MG63 (cell line): ENCODE results near the gene NQO1. TPM values are rescaled to one million over a fixed set of nuclear protein-coding genes. Genes with fewer than 3 reads are reported as not detected.
"Not testable (repeated sequence)": the region's sequence is repeated elsewhere in the genome, so short reads cannot be mapped to it uniquely, and the experiment has no call there.

ENCODE experiments used
- DNase-seq: peaks from one replicate; pipeline ENCODE4 v3.0.0-alpha.2; 2020
- H3K27me3 ChIP-seq: fragments of 250-450 bp; sonication (Bioruptor Pico); 2 replicates; pipeline ENCODE4 v1.5.1; 2020; ENCODE audit warnings: mild to moderate bottlenecking, moderate library complexity
- H3K36me3 ChIP-seq: fragments of 250-450 bp; sonication (Bioruptor Pico); 2 replicates; pipeline ENCODE4 v1.5.1; 2020; ENCODE audit warnings: mild to moderate bottlenecking, moderate library complexity
- H3K4me3 ChIP-seq: fragments of 250-450 bp; sonication (Bioruptor Pico); 2 replicates; pipeline ENCODE4 v1.5.1; 2020; ENCODE audit warnings: mild to moderate bottlenecking, moderate library complexity
- H3K9me3 ChIP-seq: fragments of 250-450 bp; sonication (Bioruptor Pico); 2 replicates; pipeline ENCODE4 v1.5.1; 2020; ENCODE audit warnings: mild to moderate bottlenecking, moderate library complexity
- total RNA-seq: library from RNA; depleted of rRNA; stranded (reverse); fragments of >200 nt; shearing (Covaris generic); gene quantifications from 2 replicates; pipeline ENCODE4 v1.2.3, GENCODE V29; 2014; ENCODE audit warnings: low replicate concordance

The NQO1 gene
- total RNA-seq, 1 experiment from 2014 or later, result 197 TPM

GRCh38 chr16:69747115-69747514 lies 20.8 kb upstream of the NQO1 start:
- Histone ChIP-seq H3K9me3 (no peaks in the 10 kb centered on the region), H3K27me3 (no peaks in the 10 kb centered on the region), H3K36me3 (peaks cover 50% of the 10 kb centered on the region), H3K4me3 (no peak overlapping the region)
- no peak for DNase-seq

GRCh38 chr16:69745959-69746358 lies 19.6 kb upstream of the NQO1 start:
- no peaks in the 10 kb centered on the region for H3K9me3 ChIP-seq
- no peaks in the 10 kb centered on the region for H3K27me3 ChIP-seq
- H3K4me3 ChIP-seq, result no peak overlapping the region
- no peak for DNase-seq
- H3K36me3 ChIP-seq, result peaks cover 50% of the 10 kb centered on the region

- Histone ChIP-seq H3K9me3 (no peaks in the 10 kb centered on the region), H3K4me3 (no peak overlapping the region), H3K27me3 (no peaks in the 10 kb centered on the region), H3K36me3 (peaks cover 46% of the 10 kb centered on the region)
- DNase-seq, result no peak
Measured at GRCh38 chr16:69745232-69745612, 18.9 kb upstream of the NQO1 start.

- Histone ChIP-seq H3K4me3 (no peak overlapping the region), H3K9me3 (no peaks in the 10 kb centered on the region), H3K36me3 (peaks cover 44% of the 10 kb centered on the region), H3K27me3 (no peaks in the 10 kb centered on the region)
- DNase-seq, result no peak
Measured at GRCh38 chr16:69744363-69745231, 18.2 kb upstream of the NQO1 start.

- Histone ChIP-seq H3K4me3 (no peak overlapping the region), H3K27me3 (no peaks in the 10 kb centered on the region), H3K9me3 (no peaks in the 10 kb centered on the region), H3K36me3 (peaks cover 30% of the 10 kb centered on the region)
- no peak for DNase-seq
Measured at GRCh38 chr16:69741951-69742904, 15.9 kb upstream of the NQO1 start.

GRCh38 chr16:69741519-69741918 lies 15.2 kb upstream of the NQO1 start:
- DNase-seq, result no peak
- H3K36me3 ChIP-seq, result peaks cover 27% of the 10 kb centered on the region
- H3K27me3 ChIP-seq, result no peaks in the 10 kb centered on the region
- H3K9me3 ChIP-seq, result no peaks in the 10 kb centered on the region
- H3K4me3 ChIP-seq, result no peak overlapping the region

- Histone ChIP-seq H3K27me3 (no peaks in the 10 kb centered on the region), H3K36me3 (no peaks in the 10 kb centered on the region), H3K4me3 (no peak overlapping the region), H3K9me3 (no peaks in the 10 kb centered on the region)
- no peak for DNase-seq
Measured at GRCh38 chr16:69732101-69732500, 5.7 kb upstream of the NQO1 start.

- not testable (repeated sequence) for H3K9me3 ChIP-seq, H3K36me3 ChIP-seq, H3K27me3 ChIP-seq, DNase-seq, H3K4me3 ChIP-seq
Measured at GRCh38 chr16:69731280-69731679, 4.9 kb upstream of the NQO1 start.

GRCh38 chr16:69729030-69729429 lies 2.7 kb upstream of the NQO1 start:
- not testable (repeated sequence) for H3K9me3 ChIP-seq, H3K36me3 ChIP-seq, H3K4me3 ChIP-seq, DNase-seq, H3K27me3 ChIP-seq

GRCh38 chr16:69727916-69728270 lies 1.5 kb upstream of the NQO1 start:
- Histone ChIP-seq H3K4me3 (no peak overlapping the region; the same call in 1 of the 2 replicates), H3K36me3 (no peaks in the 10 kb centered on the region; the same call in 1 of the 2 replicates), H3K27me3 (no peaks in the 10 kb centered on the region), H3K9me3 (no peaks in the 10 kb centered on the region)
- no peak for DNase-seq

DNA sequence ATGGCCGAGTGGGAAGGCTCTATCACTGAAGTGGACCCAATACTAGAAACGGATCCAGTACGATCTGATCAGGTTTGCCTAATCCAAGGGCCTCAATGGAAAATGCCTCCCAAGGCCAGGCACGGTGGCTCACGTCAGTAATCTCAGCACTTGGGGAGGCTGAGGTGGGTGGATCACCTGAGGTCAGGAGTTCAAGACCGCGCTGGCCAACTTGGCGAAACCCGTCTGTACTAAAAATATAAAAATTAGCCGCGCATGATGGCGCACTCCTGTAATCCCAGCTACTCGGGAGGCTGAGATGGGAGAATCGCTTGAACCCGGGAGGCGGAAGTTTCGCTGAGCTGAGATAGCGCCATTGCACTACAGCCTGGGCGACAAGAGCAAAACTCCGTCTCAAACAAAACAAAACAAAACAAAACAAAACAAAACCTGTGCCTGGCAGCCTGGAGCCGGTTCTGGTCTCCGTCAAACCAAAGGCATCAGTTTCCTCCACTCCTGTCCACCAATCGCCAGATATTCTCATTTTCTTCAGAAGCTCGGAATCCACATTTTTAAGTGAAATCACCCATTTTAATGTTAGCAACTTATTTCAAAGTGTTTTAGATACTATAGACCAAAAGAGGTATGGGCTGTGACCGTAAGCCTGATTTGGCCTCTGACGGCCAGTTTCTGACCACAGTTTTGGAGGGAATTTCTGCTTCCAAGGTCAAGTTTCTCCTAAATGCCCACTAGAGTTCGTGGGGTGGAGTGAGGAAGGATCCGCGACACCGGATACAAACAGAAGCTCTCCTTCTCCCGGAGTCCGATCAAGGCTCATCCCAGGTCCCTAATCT lies 664 bp downstream of the NQO1 start:
- Histone ChIP-seq H3K36me3 (no peaks in the 10 kb centered on the region; the same call in 1 of the 2 replicates), H3K27me3 (no peaks in the 10 kb centered on the region), H3K4me3 (peak overlapping the region; percentile 63), H3K9me3 (no peaks in the 10 kb centered on the region)
- DNase-seq, result no peak

- Histone ChIP-seq H3K36me3 (no peaks in the 10 kb centered on the region; the same call in 1 of the 2 replicates), H3K4me3 (peak overlapping the region; percentile 63), H3K9me3 (no peaks in the 10 kb centered on the region), H3K27me3 (no peaks in the 10 kb centered on the region)
- no peak for DNase-seq
Measured at GRCh38 chr16:69724981-69725479, 1.3 kb downstream of the NQO1 start.

DNA sequence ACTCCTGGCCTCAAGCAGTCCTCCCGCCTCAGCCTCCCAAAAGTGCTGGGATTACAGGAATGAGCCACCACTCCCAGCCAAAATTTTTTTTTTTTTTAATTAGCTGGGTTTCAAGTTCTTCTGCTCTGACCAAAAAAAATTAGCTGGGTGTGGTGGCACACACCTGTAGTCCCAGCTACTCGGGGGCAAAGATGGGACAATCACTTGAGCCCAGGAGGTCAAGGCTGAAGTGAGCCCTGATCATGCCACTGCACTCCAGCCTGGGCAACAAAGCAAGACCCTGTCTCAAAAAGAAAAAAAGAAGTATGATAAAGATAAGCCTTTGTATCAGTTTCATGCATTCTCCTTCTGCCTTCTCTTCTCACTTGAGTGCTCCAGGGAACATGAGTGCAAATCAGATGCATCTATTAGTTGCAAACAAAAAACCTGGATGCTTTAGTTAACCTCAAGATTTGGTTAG lies 1.9 kb downstream of the NQO1 start:
- Histone ChIP-seq H3K9me3 (no peaks in the 10 kb centered on the region), H3K36me3 (no peaks in the 10 kb centered on the region; the same call in 1 of the 2 replicates), H3K4me3 (peak overlapping the region; percentile 63), H3K27me3 (no peaks in the 10 kb centered on the region)
- no peak for DNase-seq

DNA sequence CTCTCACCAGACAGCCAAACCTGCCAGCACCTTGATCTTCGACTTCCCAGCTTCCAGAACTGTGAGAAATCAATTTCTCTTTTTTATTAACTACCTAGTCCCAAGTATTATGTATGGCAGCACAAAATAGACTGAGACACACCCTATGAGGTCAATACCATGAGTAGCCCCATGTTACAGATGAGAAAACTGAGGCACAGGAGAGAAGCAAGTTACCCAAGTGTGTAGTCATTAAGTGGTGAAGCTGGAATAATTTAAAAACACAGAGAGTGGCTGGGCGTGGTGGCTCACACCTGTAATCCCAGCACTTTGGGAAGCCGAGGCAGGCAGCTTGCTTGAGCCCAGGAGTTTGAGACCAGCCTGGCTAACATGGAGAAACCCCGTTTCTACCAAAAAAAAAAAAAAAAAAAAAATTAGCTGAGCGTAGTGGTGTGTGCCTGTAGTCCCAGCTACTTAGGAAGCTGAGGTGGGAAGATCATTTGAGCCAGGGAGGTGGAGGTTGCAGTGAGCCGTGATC lies 4.9 kb downstream of the NQO1 start:
- Histone ChIP-seq H3K36me3 (peaks cover 4% of the 10 kb centered on the region), H3K4me3 (no peak overlapping the region), H3K9me3 (no peaks in the 10 kb centered on the region), H3K27me3 (no peaks in the 10 kb centered on the region)
- no peak for DNase-seq

GRCh38 chr16:69720822-69721430 lies 5.4 kb downstream of the NQO1 start:
- Histone ChIP-seq H3K27me3 (no peaks in the 10 kb centered on the region), H3K9me3 (no peaks in the 10 kb centered on the region), H3K4me3 (no peak overlapping the region), H3K36me3 (peaks cover 4% of the 10 kb centered on the region)
- no peak for DNase-seq
